ENCODE results near the gene SCARB1.

SCARB1 gene

GRCh38 chr12:124786061-124786964, 77.4 kb downstream of the SCARB1 start:
- Histone ChIP-seq H3K27ac (ENCODE audit: low read length) (no peak overlapping the region), H3K4me1 (ENCODE audit: control insufficient read depth, insufficient read depth, low read length) (peaks cover 7% of the 10 kb centered on the region), H3K36me3 (ENCODE audit: control insufficient read depth in 2 of 2, insufficient read depth in 2 of 2, low read length in 2 of 2) (peaks cover 0 to 3% of the 10 kb centered on the region in 2 donors), H3K4me3 (ENCODE audit: low read length in 2 of 2) (peak overlapping the region; percentile 28 to 76), H3K9ac (ENCODE audit: low read length in 2 of 2) (peak overlapping the region in 1 of 2 donors; percentile 64), H3K9me3 (ENCODE audit: control insufficient read depth in 2 of 2, low read length in 2 of 2) (no peaks in the 10 kb centered on the region), H3K27me3 (ENCODE audit: control insufficient read depth in 1 of 2, insufficient read depth in 2 of 2, low read length in 2 of 2) (no peaks in the 10 kb centered on the region)

GRCh38 chr12:124784871-124785572, 78.6 kb downstream of the SCARB1 start:
- Histone ChIP-seq H3K4me3 (ENCODE audit: low read length in 2 of 2) (no peak overlapping the region), H3K9me3 (ENCODE audit: control insufficient read depth in 2 of 2, low read length in 2 of 2) (no peaks in the 10 kb centered on the region), H3K4me1 (ENCODE audit: control insufficient read depth, insufficient read depth, low read length) (peaks cover 7% of the 10 kb centered on the region), H3K36me3 (ENCODE audit: control insufficient read depth in 2 of 2, insufficient read depth in 2 of 2, low read length in 2 of 2) (peaks cover 0 to 2% of the 10 kb centered on the region in 2 donors), H3K27ac (ENCODE audit: low read length) (no peak overlapping the region), H3K27me3 (ENCODE audit: control insufficient read depth in 1 of 2, insufficient read depth in 2 of 2, low read length in 2 of 2) (no peaks in the 10 kb centered on the region), H3K9ac (ENCODE audit: low read length in 2 of 2) (no peak overlapping the region)

- Histone ChIP-seq H3K9me3 (ENCODE audit: control insufficient read depth in 2 of 2, low read length in 2 of 2) (no peaks in the 10 kb centered on the region), H3K9ac (ENCODE audit: low read length in 2 of 2) (no peak overlapping the region), H3K27me3 (ENCODE audit: control insufficient read depth in 1 of 2, insufficient read depth in 2 of 2, low read length in 2 of 2) (no peaks in the 10 kb centered on the region), H3K4me1 (ENCODE audit: control insufficient read depth, insufficient read depth, low read length) (peaks cover 7% of the 10 kb centered on the region), H3K36me3 (ENCODE audit: control insufficient read depth in 2 of 2, insufficient read depth in 2 of 2, low read length in 2 of 2) (peaks cover 0 to 2% of the 10 kb centered on the region in 2 donors), H3K27ac (ENCODE audit: low read length) (no peak overlapping the region), H3K4me3 (ENCODE audit: low read length in 2 of 2) (no peak overlapping the region)
These were observed 80.6 kb downstream of the SCARB1 start for GRCh38 chr12:124783087-124783486.

- Histone ChIP-seq H3K27ac (ENCODE audit: low read length) (no peak overlapping the region), H3K36me3 (ENCODE audit: control insufficient read depth in 2 of 2, insufficient read depth in 2 of 2, low read length in 2 of 2) (peaks cover 0 to 2% of the 10 kb centered on the region in 2 donors), H3K4me1 (ENCODE audit: control insufficient read depth, insufficient read depth, low read length) (peaks cover 7% of the 10 kb centered on the region), H3K27me3 (ENCODE audit: control insufficient read depth in 1 of 2, insufficient read depth in 2 of 2, low read length in 2 of 2) (no peaks in the 10 kb centered on the region), H3K9me3 (ENCODE audit: control insufficient read depth in 2 of 2, low read length in 2 of 2) (no peaks in the 10 kb centered on the region), H3K9ac (ENCODE audit: low read length in 2 of 2) (no peak overlapping the region), H3K4me3 (ENCODE audit: low read length in 2 of 2) (no peak overlapping the region)
These were observed 81.5 kb downstream of the SCARB1 start for GRCh38 chr12:124782132-124782531.

- no peak overlapping the region for H3K27ac ChIP-seq (ENCODE audit: low read length)
- H3K9ac ChIP-seq (ENCODE audit: low read length in 2 of 2): no peak overlapping the region
- no peaks in the 10 kb centered on the region for H3K4me1 ChIP-seq (ENCODE audit: control insufficient read depth, insufficient read depth, low read length)
- H3K4me3 ChIP-seq (ENCODE audit: low read length in 2 of 2): no peak overlapping the region
- H3K36me3 ChIP-seq (ENCODE audit: control insufficient read depth in 2 of 2, insufficient read depth in 2 of 2, low read length in 2 of 2): peaks cover 0 to 2% of the 10 kb centered on the region in 2 donors
- H3K9me3 ChIP-seq (ENCODE audit: control insufficient read depth in 2 of 2, low read length in 2 of 2): no peaks in the 10 kb centered on the region
- no peaks in the 10 kb centered on the region for H3K27me3 ChIP-seq (ENCODE audit: control insufficient read depth in 1 of 2, insufficient read depth in 2 of 2, low read length in 2 of 2)
These were observed 82.6 kb downstream of the SCARB1 start for GRCh38 chr12:124780752-124781685.

GRCh38 chr12:124780336-124780735, 83.3 kb downstream of the SCARB1 start:
- H3K27me3 ChIP-seq (ENCODE audit: control insufficient read depth in 1 of 2, insufficient read depth in 2 of 2, low read length in 2 of 2): no peaks in the 10 kb centered on the region
- H3K4me1 ChIP-seq (ENCODE audit: control insufficient read depth, insufficient read depth, low read length): no peaks in the 10 kb centered on the region
- H3K4me3 ChIP-seq (ENCODE audit: low read length in 2 of 2): no peak overlapping the region
- no peak overlapping the region for H3K9ac ChIP-seq (ENCODE audit: low read length in 2 of 2)
- no peak overlapping the region for H3K27ac ChIP-seq (ENCODE audit: low read length)
- peaks cover 0 to 2% of the 10 kb centered on the region in 2 donors for H3K36me3 ChIP-seq (ENCODE audit: control insufficient read depth in 2 of 2, insufficient read depth in 2 of 2, low read length in 2 of 2)
- no peaks in the 10 kb centered on the region for H3K9me3 ChIP-seq (ENCODE audit: control insufficient read depth in 2 of 2, low read length in 2 of 2)

GRCh38 chr12:124779161-124780141, 84.2 kb downstream of the SCARB1 start:
- Histone ChIP-seq H3K27ac (ENCODE audit: low read length) (no peak overlapping the region), H3K9me3 (ENCODE audit: control insufficient read depth in 2 of 2, low read length in 2 of 2) (no peaks in the 10 kb centered on the region), H3K4me1 (ENCODE audit: control insufficient read depth, insufficient read depth, low read length) (no peaks in the 10 kb centered on the region), H3K36me3 (ENCODE audit: control insufficient read depth in 2 of 2, insufficient read depth in 2 of 2, low read length in 2 of 2) (no peaks in the 10 kb centered on the region), H3K4me3 (ENCODE audit: low read length in 2 of 2) (no peak overlapping the region), H3K9ac (ENCODE audit: low read length in 2 of 2) (no peak overlapping the region), H3K27me3 (ENCODE audit: control insufficient read depth in 1 of 2, insufficient read depth in 2 of 2, low read length in 2 of 2) (no peaks in the 10 kb centered on the region)

- no peak overlapping the region for H3K27ac ChIP-seq (ENCODE audit: low read length)
These were observed 85.3 kb downstream of the SCARB1 start for GRCh38 chr12:124778411-124778810.

GRCh38 chr12:124777399-124778372, 86.0 kb downstream of the SCARB1 start:
- Histone ChIP-seq H3K4me3 (ENCODE audit: low read length in 2 of 2) (no peak overlapping the region), H3K9me3 (ENCODE audit: control insufficient read depth in 2 of 2, low read length in 2 of 2) (no peaks in the 10 kb centered on the region), H3K36me3 (ENCODE audit: control insufficient read depth in 2 of 2, insufficient read depth in 2 of 2, low read length in 2 of 2) (no peaks in the 10 kb centered on the region), H3K27ac (ENCODE audit: low read length) (no peak overlapping the region), H3K4me1 (ENCODE audit: control insufficient read depth, insufficient read depth, low read length) (peaks cover 2% of the 10 kb centered on the region), H3K9ac (ENCODE audit: low read length in 2 of 2) (no peak overlapping the region), H3K27me3 (ENCODE audit: control insufficient read depth in 1 of 2, insufficient read depth in 2 of 2, low read length in 2 of 2) (no peaks in the 10 kb centered on the region)

More at GRCh38 chr12:124778411-124778810, 85.3 kb downstream of the SCARB1 start:
- H3K9me3 ChIP-seq (ENCODE audit: control insufficient read depth in 2 of 2, low read length in 2 of 2): no peaks in the 10 kb centered on the region
- H3K9ac ChIP-seq (ENCODE audit: low read length in 2 of 2): no peak overlapping the region
- no peaks in the 10 kb centered on the region for H3K36me3 ChIP-seq (ENCODE audit: control insufficient read depth in 2 of 2, insufficient read depth in 2 of 2, low read length in 2 of 2)
- peaks cover 2% of the 10 kb centered on the region for H3K4me1 ChIP-seq (ENCODE audit: control insufficient read depth, insufficient read depth, low read length)
- no peaks in the 10 kb centered on the region for H3K27me3 ChIP-seq (ENCODE audit: control insufficient read depth in 1 of 2, insufficient read depth in 2 of 2, low read length in 2 of 2)
- no peak overlapping the region for H3K4me3 ChIP-seq (ENCODE audit: low read length in 2 of 2)

Data from stomach smooth muscle (tissue), 2 donors.